Measurements from ENCODE around the gene PLPP2. TPM values are rescaled to one million over a fixed set of nuclear protein-coding genes. Genes with fewer than 3 reads are reported as not detected.

PLPP2 gene
- total and polyA plus RNA-seq, 11 donors, result 0.09 to 4.1 (median 0.99) TPM

GRCh38 chr19:322616-323015 lies 31.4 kb upstream of the PLPP2 start:
- WGBS, 4 donors, result 95 to 98% (median 97%) methylated on average over 13 of the region's 13 CpGs
- Histone ChIP-seq H3K27me3 (no peaks in the 10 kb centered on the region), H3K36me3 (peaks cover 3 to 72% (median 60%) of the 10 kb centered on the region in 9 donors), H3K4me3 (no peak overlapping the region), H3K27ac (no peak overlapping the region), H3K9me3 (peaks cover 0 to 18% (median 0%) of the 10 kb centered on the region in 12 donors), H3K4me1 (peaks cover 0 to 6% (median 0%) of the 10 kb centered on the region in 12 donors)
- DNase-seq (no peak), ATAC-seq (no peak)
- intact Hi-C loops (cut with DNase I), result no loop called here
- TF ChIP-seq POLR2A (IDR thresholded peaks at IDR 0.05) (no peak), CTCF (IDR thresholded peaks at IDR 0.05) (no peak)

DNA sequence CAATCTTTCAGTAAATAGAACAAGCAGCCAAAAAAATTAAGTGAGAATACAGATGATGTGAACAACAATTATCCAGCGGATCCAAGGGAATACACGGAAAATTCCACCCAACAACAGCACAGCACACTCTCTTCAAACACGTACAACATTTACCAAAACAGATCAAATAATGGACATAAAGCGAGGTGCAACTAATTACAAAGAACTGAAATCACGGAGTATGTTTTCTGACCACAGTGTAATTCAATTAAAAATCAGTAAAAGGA lies 27.2 kb upstream of the PLPP2 start:
- TF ChIP-seq POLR2A (IDR thresholded peaks at IDR 0.05), result no peak
- no peak for TF ChIP-seq CTCF (IDR thresholded peaks at IDR 0.05)
- Histone ChIP-seq H3K4me3 (no peak overlapping the region), H3K9me3 (peaks cover 0 to 21% (median 0%) of the 10 kb centered on the region in 12 donors), H3K36me3 (peaks cover 3 to 75% (median 46%) of the 10 kb centered on the region in 9 donors), H3K27ac (peak overlapping the region in 8 of 12 donors; percentile 19 to 74 (median 48)), H3K4me1 (peaks cover 0 to 4% (median 0%) of the 10 kb centered on the region in 12 donors), H3K27me3 (no peaks in the 10 kb centered on the region)
- intact Hi-C loops (cut with DNase I), result no loop called here
- ATAC-seq (peak in 1 of 4 donors; percentile 65), DNase-seq (no peak)
- 59 to 85% (median 75%) methylated on average over 5 of the region's 5 CpGs for WGBS, 4 donors

DNA sequence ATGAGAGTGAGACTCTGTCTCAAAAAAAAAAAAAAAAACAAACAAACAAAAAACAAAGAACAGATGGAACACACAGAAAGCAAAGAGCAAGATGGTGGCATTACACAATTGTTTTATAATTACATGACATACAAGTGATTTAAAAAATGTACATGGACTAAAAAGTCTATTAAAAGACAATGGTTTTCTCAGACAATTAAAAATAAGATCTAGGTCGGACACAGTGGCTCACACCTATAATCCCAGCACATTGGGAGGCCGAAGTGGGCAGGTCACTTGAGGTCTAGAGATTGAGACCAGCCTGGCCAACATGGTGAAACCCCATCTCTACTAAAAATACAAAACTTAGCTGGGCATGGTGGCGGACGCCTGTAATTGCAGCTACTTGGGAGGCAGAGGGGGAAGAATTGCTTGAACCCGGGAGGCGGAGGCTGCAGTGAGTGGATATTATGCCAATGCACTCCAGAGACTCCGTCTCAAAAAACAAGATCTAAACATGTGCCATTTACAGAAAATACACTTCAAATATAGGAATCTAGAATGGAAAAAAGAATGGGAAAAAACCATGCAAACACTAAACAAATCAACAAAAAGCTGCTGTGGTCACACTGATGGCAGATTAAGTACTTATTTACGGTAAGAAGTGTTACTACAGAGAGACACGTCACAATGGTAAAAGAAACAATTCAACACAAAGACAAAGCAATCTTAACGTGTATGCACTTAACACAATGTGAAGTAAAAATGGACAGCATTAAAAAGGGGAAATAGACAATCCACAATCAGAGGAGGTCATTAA lies 26.7 kb upstream of the PLPP2 start:
- Histone ChIP-seq H3K4me1 (peaks cover 0 to 4% (median 0%) of the 10 kb centered on the region in 12 donors), H3K4me3 (no peak overlapping the region), H3K9me3 (peaks cover 0 to 21% (median 0%) of the 10 kb centered on the region in 12 donors), H3K27ac (peak overlapping the region in 9 of 12 donors; percentile 40 to 81 (median 51)), H3K27me3 (no peaks in the 10 kb centered on the region), H3K36me3 (peaks cover 3 to 78% (median 52%) of the 10 kb centered on the region in 9 donors)
- 85 to 92% (median 89%) methylated on average over 10 of the region's 10 CpGs for WGBS, 4 donors
- intact Hi-C loops (cut with DNase I), result no loop called here
- DNase-seq (no peak), ATAC-seq (peak in 2 of 4 donors; percentile 45 to 66)
- TF ChIP-seq CTCF (IDR thresholded peaks at IDR 0.05), result peak in 1 of 12 donors; percentile 27
- no peak for TF ChIP-seq POLR2A (IDR thresholded peaks at IDR 0.05)

DNA sequence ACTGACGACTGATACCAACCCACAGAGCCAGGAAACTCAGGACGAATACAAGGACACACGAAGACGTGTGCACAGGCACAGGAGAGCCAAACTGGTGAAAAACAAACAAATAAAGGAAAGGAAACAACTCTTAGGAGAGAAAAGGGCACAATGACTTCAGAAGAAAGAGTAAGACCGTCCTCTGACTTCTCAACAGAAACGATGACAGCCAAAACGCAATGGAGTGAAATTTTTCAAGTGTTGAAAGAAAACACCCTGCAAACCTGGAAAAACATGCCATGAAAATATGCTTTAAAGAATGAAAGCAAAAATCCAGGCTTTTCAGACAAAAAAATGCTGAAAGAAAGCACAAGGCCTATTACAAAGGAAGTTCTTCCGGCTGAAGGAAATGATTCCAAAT lies 24.6 kb upstream of the PLPP2 start:
- Histone ChIP-seq H3K27ac (peak overlapping the region in 2 of 12 donors; percentile 23 to 57), H3K9me3 (peaks cover 0 to 14% (median 0%) of the 10 kb centered on the region in 12 donors), H3K4me1 (peaks cover 0 to 4% (median 0%) of the 10 kb centered on the region in 12 donors), H3K27me3 (no peaks in the 10 kb centered on the region), H3K4me3 (no peak overlapping the region), H3K36me3 (peaks cover 3 to 73% (median 51%) of the 10 kb centered on the region in 9 donors)
- WGBS, 4 donors, result 72 to 79% (median 78%) methylated on average over 8 of the region's 8 CpGs
- intact Hi-C loops (cut with DNase I), result no loop called here
- TF ChIP-seq CTCF (IDR thresholded peaks at IDR 0.05), result no peak
- TF ChIP-seq POLR2A (IDR thresholded peaks at IDR 0.05), result no peak
- ATAC-seq, result no peak
- no peak for DNase-seq

Data from heart left ventricle (tissue), 16 donors.